GM23338 (cell line): ENCODE results near the gene TSPAN5.

Experiments used
- CREB1 ChIP-seq: fragments of 250-450 bp; sonication (Bioruptor Pico); IDR thresholded peaks from 2 replicates; pipeline ENCODE4 v1.5.0; 2020; ENCODE audit warnings: low read depth, mild to moderate bottlenecking, moderate library complexity
- EZH2 ChIP-seq: fragments of 200-600 bp; sonication (generic); IDR thresholded peaks from one replicate; pipeline ENCODE4 v1.8.0; 2017; ENCODE audit warnings: antibody characterized with exemption, mild to moderate bottlenecking, low read depth; ENCODE audit not compliant: unreplicated experiment
- EZH2phosphoT487 ChIP-seq: fragments of 200-600 bp; sonication (generic); IDR thresholded peaks from one replicate; pipeline ENCODE4 v1.8.1; 2018; ENCODE audit warnings: antibody characterized with exemption; ENCODE audit not compliant: unreplicated experiment
- JUNB ChIP-seq: IDR thresholded peaks from one replicate; pipeline ENCODE4 v1.6.1; 2016; ENCODE audit warnings: antibody characterized with exemption; ENCODE audit not compliant: unreplicated experiment
- NANOG ChIP-seq: IDR thresholded peaks from 2 replicates; pipeline ENCODE4 v1.6.1; 2016; ENCODE audit warnings: antibody characterized with exemption, borderline replicate concordance
- ZNF114 ChIP-seq: fragments of 250-450 bp; sonication (Bioruptor Pico); IDR thresholded peaks from 2 replicates; pipeline ENCODE4 v1.5.0; 2020; ENCODE audit warnings: mild to moderate bottlenecking, moderate library complexity
- ZNF331 ChIP-seq: fragments of 250-450 bp; sonication (Bioruptor Pico); IDR thresholded peaks from 2 replicates; pipeline ENCODE4 v1.5.0; 2020; ENCODE audit warnings: low read depth, mild to moderate bottlenecking, moderate library complexity
- TF ChIP-seq, protein P1 (sequence below), 2 experiments: fragments of 200-600 bp in 1 of 2; sonication (generic) in 1 of 2; conservative IDR thresholded peaks; 2 replicates each; pipeline versions ENCODE4 v1.5.1 to v1.6.1; 2016 to 2017; ENCODE audit warnings: antibody characterized with exemption in 2 of 2, low read depth in 2 of 2, mild to moderate bottlenecking in 2 of 2, moderate library complexity in 1 of 2
- TF ChIP-seq, protein P2 (sequence below): IDR thresholded peaks from one replicate; pipeline ENCODE4 v1.6.1; 2018; ENCODE audit warnings: antibody characterized with exemption; ENCODE audit not compliant: unreplicated experiment
- TF ChIP-seq, protein P3 (sequence below): IDR thresholded peaks from 2 replicates; pipeline ENCODE4 v1.6.1; 2016; ENCODE audit warnings: antibody characterized with exemption

DNA sequence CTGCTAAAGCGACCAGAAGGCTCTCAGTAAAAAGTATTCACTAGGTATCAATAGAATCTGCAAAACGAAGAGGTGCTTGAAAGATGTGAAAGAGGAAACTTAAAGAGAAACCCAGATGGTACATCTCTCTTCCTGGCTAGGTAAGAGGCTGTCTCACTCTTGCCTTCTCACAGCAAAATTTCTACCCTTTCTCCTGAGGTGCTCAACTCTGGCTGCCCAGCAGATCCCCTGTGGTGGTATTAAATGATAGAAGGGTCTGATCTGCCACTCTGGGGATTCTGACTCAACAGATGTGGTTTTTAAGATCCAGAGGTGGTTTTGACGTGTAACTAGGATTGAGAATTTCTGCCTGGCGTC, 14.9 kb upstream of the TSPAN5 start:
- TF ChIP-seq EZH2 (no peak), EZH2phosphoT487 (no peak), JUNB (no peak), ZNF331 (CRISPR knock-in tag) (no peak), CREB1 (CRISPR knock-in tag) (no peak), NANOG (no peak), ZNF114 (CRISPR knock-in tag) (no peak)
- TF ChIP-seq, protein P1, sequence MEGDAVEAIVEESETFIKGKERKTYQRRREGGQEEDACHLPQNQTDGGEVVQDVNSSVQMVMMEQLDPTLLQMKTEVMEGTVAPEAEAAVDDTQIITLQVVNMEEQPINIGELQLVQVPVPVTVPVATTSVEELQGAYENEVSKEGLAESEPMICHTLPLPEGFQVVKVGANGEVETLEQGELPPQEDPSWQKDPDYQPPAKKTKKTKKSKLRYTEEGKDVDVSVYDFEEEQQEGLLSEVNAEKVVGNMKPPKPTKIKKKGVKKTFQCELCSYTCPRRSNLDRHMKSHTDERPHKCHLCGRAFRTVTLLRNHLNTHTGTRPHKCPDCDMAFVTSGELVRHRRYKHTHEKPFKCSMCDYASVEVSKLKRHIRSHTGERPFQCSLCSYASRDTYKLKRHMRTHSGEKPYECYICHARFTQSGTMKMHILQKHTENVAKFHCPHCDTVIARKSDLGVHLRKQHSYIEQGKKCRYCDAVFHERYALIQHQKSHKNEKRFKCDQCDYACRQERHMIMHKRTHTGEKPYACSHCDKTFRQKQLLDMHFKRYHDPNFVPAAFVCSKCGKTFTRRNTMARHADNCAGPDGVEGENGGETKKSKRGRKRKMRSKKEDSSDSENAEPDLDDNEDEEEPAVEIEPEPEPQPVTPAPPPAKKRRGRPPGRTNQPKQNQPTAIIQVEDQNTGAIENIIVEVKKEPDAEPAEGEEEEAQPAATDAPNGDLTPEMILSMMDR (conservative IDR thresholded peaks at IDR 0.05; ENCODE audit: low read depth in 2 of 2): no peak
- TF ChIP-seq, protein P2, sequence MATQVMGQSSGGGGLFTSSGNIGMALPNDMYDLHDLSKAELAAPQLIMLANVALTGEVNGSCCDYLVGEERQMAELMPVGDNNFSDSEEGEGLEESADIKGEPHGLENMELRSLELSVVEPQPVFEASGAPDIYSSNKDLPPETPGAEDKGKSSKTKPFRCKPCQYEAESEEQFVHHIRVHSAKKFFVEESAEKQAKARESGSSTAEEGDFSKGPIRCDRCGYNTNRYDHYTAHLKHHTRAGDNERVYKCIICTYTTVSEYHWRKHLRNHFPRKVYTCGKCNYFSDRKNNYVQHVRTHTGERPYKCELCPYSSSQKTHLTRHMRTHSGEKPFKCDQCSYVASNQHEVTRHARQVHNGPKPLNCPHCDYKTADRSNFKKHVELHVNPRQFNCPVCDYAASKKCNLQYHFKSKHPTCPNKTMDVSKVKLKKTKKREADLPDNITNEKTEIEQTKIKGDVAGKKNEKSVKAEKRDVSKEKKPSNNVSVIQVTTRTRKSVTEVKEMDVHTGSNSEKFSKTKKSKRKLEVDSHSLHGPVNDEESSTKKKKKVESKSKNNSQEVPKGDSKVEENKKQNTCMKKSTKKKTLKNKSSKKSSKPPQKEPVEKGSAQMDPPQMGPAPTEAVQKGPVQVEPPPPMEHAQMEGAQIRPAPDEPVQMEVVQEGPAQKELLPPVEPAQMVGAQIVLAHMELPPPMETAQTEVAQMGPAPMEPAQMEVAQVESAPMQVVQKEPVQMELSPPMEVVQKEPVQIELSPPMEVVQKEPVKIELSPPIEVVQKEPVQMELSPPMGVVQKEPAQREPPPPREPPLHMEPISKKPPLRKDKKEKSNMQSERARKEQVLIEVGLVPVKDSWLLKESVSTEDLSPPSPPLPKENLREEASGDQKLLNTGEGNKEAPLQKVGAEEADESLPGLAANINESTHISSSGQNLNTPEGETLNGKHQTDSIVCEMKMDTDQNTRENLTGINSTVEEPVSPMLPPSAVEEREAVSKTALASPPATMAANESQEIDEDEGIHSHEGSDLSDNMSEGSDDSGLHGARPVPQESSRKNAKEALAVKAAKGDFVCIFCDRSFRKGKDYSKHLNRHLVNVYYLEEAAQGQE: no peak
- TF ChIP-seq, protein P3, sequence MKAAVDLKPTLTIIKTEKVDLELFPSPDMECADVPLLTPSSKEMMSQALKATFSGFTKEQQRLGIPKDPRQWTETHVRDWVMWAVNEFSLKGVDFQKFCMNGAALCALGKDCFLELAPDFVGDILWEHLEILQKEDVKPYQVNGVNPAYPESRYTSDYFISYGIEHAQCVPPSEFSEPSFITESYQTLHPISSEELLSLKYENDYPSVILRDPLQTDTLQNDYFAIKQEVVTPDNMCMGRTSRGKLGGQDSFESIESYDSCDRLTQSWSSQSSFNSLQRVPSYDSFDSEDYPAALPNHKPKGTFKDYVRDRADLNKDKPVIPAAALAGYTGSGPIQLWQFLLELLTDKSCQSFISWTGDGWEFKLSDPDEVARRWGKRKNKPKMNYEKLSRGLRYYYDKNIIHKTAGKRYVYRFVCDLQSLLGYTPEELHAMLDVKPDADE: no peak
